CD14-positive monocyte (primary cell): ENCODE results near the gene TMEM120B. TPM values are rescaled to one million over a fixed set of nuclear protein-coding genes. Genes with fewer than 3 reads are reported as not detected.

Experiments used
- DNase-seq, 3 donors: peaks; one replicate each; pipeline ENCODE4 v3.0.0-alpha.2; 2011 to 2022
- H2AFZ ChIP-seq: 2 replicates; pipeline ENCODE4 v1.6.0; 2012; ENCODE audit warnings: mild to moderate bottlenecking, low read depth, low read length, inconsistent platforms; ENCODE audit not compliant: insufficient read depth, poor library complexity, severe bottlenecking
- H3K27ac ChIP-seq, 2 donors: 1 replicate in 1 of 2; 2 replicates in 1 of 2; pipeline ENCODE4 v1.5.1; 2012 to 2013; ENCODE audit warnings: low read length in 2 of 2, control low read depth in 1 of 2, inconsistent platforms in 1 of 2, low read depth in 1 of 2, mild to moderate bottlenecking in 1 of 2
- H3K27me3 ChIP-seq, 2 donors: one replicate each; pipeline versions ENCODE4 v1.6.0 to v1.6.1; 2011 to 2013; ENCODE audit warnings: low read length in 2 of 2; ENCODE audit not compliant: control insufficient read depth in 2 of 2, insufficient read depth in 2 of 2
- H3K36me3 ChIP-seq, 2 donors: replicated peaks in 1 of 2; 1 replicate in 1 of 2; 2 replicates in 1 of 2; pipeline versions ENCODE4 v1.5.1 to v1.6.1; 2012 to 2013; ENCODE audit warnings: low read length in 2 of 2, control low read depth in 1 of 2, inconsistent platforms in 1 of 2, mild to moderate bottlenecking in 1 of 2; ENCODE audit not compliant: insufficient read depth in 2 of 2, control insufficient read depth in 1 of 2
- H3K4me1 ChIP-seq, 2 donors: 1 replicate in 1 of 2; 2 replicates in 1 of 2; pipeline versions ENCODE4 v1.5.1 to v1.6.1; 2012 to 2013; ENCODE audit warnings: low read length in 2 of 2, control low read depth in 1 of 2, inconsistent platforms in 1 of 2, mild to moderate bottlenecking in 1 of 2, moderate library complexity in 1 of 2; ENCODE audit not compliant: insufficient read depth in 2 of 2, control insufficient read depth in 1 of 2
- H3K4me2 ChIP-seq: replicated peaks from 2 replicates; pipeline ENCODE3; 2012; ENCODE audit warnings: low read length, moderate library complexity, mild to moderate bottlenecking; ENCODE audit not compliant: poor library complexity, severe bottlenecking; ENCODE audit errors: extremely low read depth
- H3K4me3 ChIP-seq, 3 experiments: fragments of 200-600 bp in 1 of 3; sonication (generic) in 1 of 3; replicated peaks in 1 of 3; 1 replicate in 2 of 3; 2 replicates in 1 of 3; pipeline ENCODE4 v1.5.1; 2011 to 2013; ENCODE audit warnings: low read length in 3 of 3, mild to moderate bottlenecking in 3 of 3, control low read depth in 2 of 3, low read depth in 2 of 3, inconsistent platforms in 1 of 3, moderate library complexity in 1 of 3
- H3K79me2 ChIP-seq: 2 replicates; pipeline ENCODE4 v1.6.0; 2012; ENCODE audit warnings: mild to moderate bottlenecking, control low read depth, inconsistent platforms, low read length, moderate library complexity; ENCODE audit not compliant: insufficient read depth
- H3K9ac ChIP-seq: 2 replicates; pipeline ENCODE4 v1.6.0; 2017; ENCODE audit warnings: low read length, mild to moderate bottlenecking; ENCODE audit not compliant: insufficient read depth, poor library complexity, severe bottlenecking
- H3K9me3 ChIP-seq, 2 donors: replicated peaks in 1 of 2; 1 replicate in 1 of 2; 2 replicates in 1 of 2; pipeline versions ENCODE4 v1.5.1 to v1.6.1; 2012 to 2013; ENCODE audit warnings: low read length in 2 of 2, control low read depth in 1 of 2; ENCODE audit not compliant: control insufficient read depth in 1 of 2, insufficient read depth in 1 of 2
- H4K20me1 ChIP-seq: 2 replicates; pipeline ENCODE4 v1.6.0; 2012; ENCODE audit warnings: mild to moderate bottlenecking, low read length, control low read depth, moderate library complexity; ENCODE audit not compliant: insufficient read depth
- H3K27ac Mint-ChIP-seq, 7 donors: one replicate each; pipeline ENCODE4 v1.8.0; 2020; ENCODE audit warnings: mild to moderate bottlenecking in 7 of 7, mixed read lengths in 7 of 7, moderate library complexity in 6 of 7, inconsistent platforms in 2 of 7
- H3K27me3 Mint-ChIP-seq, 3 donors: one replicate each; pipeline ENCODE4 v1.8.0; 2021 to 2022; ENCODE audit warnings: low read depth in 3 of 3, mild to moderate bottlenecking in 3 of 3, mixed read lengths in 3 of 3, moderate library complexity in 3 of 3, inconsistent platforms in 1 of 3
- H3K36me3 Mint-ChIP-seq, 2 donors: one replicate each; pipeline ENCODE4 v1.8.0; 2020; ENCODE audit warnings: mixed read lengths in 2 of 2, inconsistent platforms in 1 of 2, mild to moderate bottlenecking in 1 of 2
- H3K4me1 Mint-ChIP-seq: one replicate; pipeline ENCODE4 v1.8.0; 2020; ENCODE audit warnings: mild to moderate bottlenecking, mixed read lengths
- H3K4me3 Mint-ChIP-seq, 2 donors: one replicate each; pipeline ENCODE4 v1.8.0; 2020; ENCODE audit warnings: mild to moderate bottlenecking in 2 of 2, mixed read lengths in 2 of 2, moderate library complexity in 1 of 2
- H3K9me3 Mint-ChIP-seq, 7 donors: one replicate each; pipeline ENCODE4 v1.8.0; 2020 to 2022; ENCODE audit warnings: mixed read lengths in 7 of 7, mild to moderate bottlenecking in 6 of 7, moderate library complexity in 6 of 7, inconsistent platforms in 2 of 7
- WGBS: methylation state at CpG from one replicate; pipeline ENCODE4 v1.1.5; 2013; ENCODE audit warnings: missing lambda C conversion rate; ENCODE audit not compliant: insufficient coverage; 5-methylcytosine and 5-hydroxymethylcytosine counted together
- intact Hi-C, 2 donors: fragments of 100-400 bp; cut with micrococcal nuclease; formaldehyde crosslinking; loops; one replicate each; pipeline versions ENCODE4 v1.15.0 to v1.15.1; 2023
- polyA plus RNA-seq, 3 donors: library from polyadenylated mRNA; depleted of rRNA in 1 of 3; unstranded in 2 of 3; stranded (reverse) in 1 of 3; fragments of 300-500 nt in 2 of 3; fragments of >200 nt in 1 of 3; fragmentation: Illumina TruSeq in 2 of 3; gene quantifications; 1 replicate in 2 of 3; 2 replicates in 1 of 3; pipeline ENCODE4 v1.2.3, GENCODE V29; 2012 to 2021
- TF ChIP-seq, protein P1 (sequence below): fragments of 200-600 bp; IDR thresholded peaks from one replicate; pipeline ENCODE4 v1.8.0; 2022; ENCODE audit warnings: antibody characterized with exemption, mild to moderate bottlenecking

Gene TMEM120B
- polyA plus RNA-seq, 3 donors, result 0.65 to 2.4 (median 1.1) TPM

DNA sequence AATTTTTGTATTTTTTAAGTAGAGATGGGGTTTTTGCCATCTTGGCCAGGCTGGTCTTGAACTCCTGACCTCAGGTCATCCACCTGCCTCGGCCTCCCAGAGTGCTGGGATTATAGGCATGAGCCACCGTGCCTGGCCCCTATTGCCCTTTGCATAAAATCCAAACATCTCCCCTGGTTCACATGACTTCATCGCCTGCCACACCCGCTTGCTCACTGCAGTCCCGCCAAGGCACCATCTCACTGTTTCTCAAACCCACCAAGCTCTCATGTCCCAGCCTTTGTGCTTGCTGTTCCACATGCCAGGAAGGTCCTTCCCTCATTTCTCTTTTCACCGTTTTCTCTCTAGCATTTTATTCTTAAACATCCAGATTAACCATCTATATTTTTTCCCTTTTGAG is 71.2 kb downstream of the TMEM120B start:
- Histone ChIP-seq H3K79me2 (peaks cover 17% of the 10 kb centered on the region), H3K36me3 (peaks cover 20 to 26% of the 10 kb centered on the region in 2 donors), H3K27ac (no peak overlapping the region), H2AFZ (no peak overlapping the region), H3K27me3 (no peaks in the 10 kb centered on the region), H4K20me1 (peaks cover 13% of the 10 kb centered on the region), H3K4me1 (peaks cover 36 to 46% of the 10 kb centered on the region in 2 donors), H3K9me3 (no peaks in the 10 kb centered on the region), H3K4me3 (no peak overlapping the region), H3K9ac (no peak overlapping the region), H3K4me2 (no peak overlapping the region)
- TF ChIP-seq, protein P1, sequence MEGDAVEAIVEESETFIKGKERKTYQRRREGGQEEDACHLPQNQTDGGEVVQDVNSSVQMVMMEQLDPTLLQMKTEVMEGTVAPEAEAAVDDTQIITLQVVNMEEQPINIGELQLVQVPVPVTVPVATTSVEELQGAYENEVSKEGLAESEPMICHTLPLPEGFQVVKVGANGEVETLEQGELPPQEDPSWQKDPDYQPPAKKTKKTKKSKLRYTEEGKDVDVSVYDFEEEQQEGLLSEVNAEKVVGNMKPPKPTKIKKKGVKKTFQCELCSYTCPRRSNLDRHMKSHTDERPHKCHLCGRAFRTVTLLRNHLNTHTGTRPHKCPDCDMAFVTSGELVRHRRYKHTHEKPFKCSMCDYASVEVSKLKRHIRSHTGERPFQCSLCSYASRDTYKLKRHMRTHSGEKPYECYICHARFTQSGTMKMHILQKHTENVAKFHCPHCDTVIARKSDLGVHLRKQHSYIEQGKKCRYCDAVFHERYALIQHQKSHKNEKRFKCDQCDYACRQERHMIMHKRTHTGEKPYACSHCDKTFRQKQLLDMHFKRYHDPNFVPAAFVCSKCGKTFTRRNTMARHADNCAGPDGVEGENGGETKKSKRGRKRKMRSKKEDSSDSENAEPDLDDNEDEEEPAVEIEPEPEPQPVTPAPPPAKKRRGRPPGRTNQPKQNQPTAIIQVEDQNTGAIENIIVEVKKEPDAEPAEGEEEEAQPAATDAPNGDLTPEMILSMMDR, result no peak
- peak overlapping the region in 3 of 7 donors; percentile 1 to 27 (median 1) for H3K27ac Mint-ChIP-seq
- peaks cover 40 to 42% of the 10 kb centered on the region in 2 donors for H3K36me3 Mint-ChIP-seq
- no peaks in the 10 kb centered on the region for H3K9me3 Mint-ChIP-seq
- intact Hi-C loops, result no loop called here
- no peak overlapping the region for H3K4me3 Mint-ChIP-seq
- peaks cover 0 to 2% (median 0%) of the 10 kb centered on the region in 3 donors for H3K27me3 Mint-ChIP-seq
- DNase-seq, result no peak
- peaks cover 58% of the 10 kb centered on the region for H3K4me1 Mint-ChIP-seq
- WGBS, result 82% methylated on average over 6 of the region's 6 CpGs

DNA sequence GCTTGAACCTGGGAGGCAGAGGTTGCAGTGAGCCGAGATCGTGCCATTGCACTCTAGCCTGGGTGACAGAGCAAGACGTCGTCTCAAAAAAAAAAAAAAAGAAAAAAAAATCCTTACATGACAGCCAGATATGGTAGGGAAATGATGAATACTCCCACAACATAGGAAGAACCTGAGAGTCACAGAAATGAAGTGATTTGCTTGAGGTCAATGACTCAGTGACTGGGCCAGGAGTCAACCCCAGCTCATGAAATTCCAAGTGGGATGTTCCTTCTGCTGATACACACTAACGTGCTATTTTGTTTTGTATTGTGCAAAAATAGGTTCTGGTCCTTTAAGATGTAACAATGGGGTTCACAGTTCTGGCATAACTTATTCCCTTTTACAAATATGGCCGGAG is 71.9 kb downstream of the TMEM120B start:
- Histone ChIP-seq H3K4me3 (no peak overlapping the region), H3K9ac (no peak overlapping the region), H2AFZ (no peak overlapping the region), H3K36me3 (peaks cover 13 to 19% of the 10 kb centered on the region in 2 donors), H3K4me2 (no peak overlapping the region), H3K9me3 (no peaks in the 10 kb centered on the region), H3K27me3 (no peaks in the 10 kb centered on the region), H3K4me1 (peaks cover 43 to 53% of the 10 kb centered on the region in 2 donors), H3K27ac (no peak overlapping the region), H4K20me1 (peaks cover 13% of the 10 kb centered on the region), H3K79me2 (peaks cover 17% of the 10 kb centered on the region)
- Mint-ChIP-seq H3K36me3 (peaks cover 33 to 35% of the 10 kb centered on the region in 2 donors), H3K27me3 (peaks cover 0 to 2% (median 0%) of the 10 kb centered on the region in 3 donors), H3K27ac (peak overlapping the region in 2 of 7 donors; percentile 50 to 68), H3K4me3 (no peak overlapping the region), H3K9me3 (no peaks in the 10 kb centered on the region), H3K4me1 (peaks cover 64% of the 10 kb centered on the region)
- DNase-seq, result peak in 1 of 3 donors; percentile 78
- intact Hi-C loops, result no loop called here
- TF ChIP-seq, protein P1, result no peak
- WGBS, result 100% methylated on average over 1 of the region's 6 CpGs
